ENCODE measurements around the gene ABCG2.

- TF ChIP-seq CTCF (IDR thresholded peaks at IDR 0.05) (no peak), POLR2A (IDR thresholded peaks at IDR 0.05) (no peak)
Observed at GRCh38 chr4:88108747-88109122, 49.7 kb downstream of the ABCG2 start.

Data from prostate gland (tissue), 2 donors.